ENCODE results near the gene FAT1.
A peak's percentile ranks its signal among the peaks of the same experiment; 100 is the strongest.

Gene FAT1

DNA sequence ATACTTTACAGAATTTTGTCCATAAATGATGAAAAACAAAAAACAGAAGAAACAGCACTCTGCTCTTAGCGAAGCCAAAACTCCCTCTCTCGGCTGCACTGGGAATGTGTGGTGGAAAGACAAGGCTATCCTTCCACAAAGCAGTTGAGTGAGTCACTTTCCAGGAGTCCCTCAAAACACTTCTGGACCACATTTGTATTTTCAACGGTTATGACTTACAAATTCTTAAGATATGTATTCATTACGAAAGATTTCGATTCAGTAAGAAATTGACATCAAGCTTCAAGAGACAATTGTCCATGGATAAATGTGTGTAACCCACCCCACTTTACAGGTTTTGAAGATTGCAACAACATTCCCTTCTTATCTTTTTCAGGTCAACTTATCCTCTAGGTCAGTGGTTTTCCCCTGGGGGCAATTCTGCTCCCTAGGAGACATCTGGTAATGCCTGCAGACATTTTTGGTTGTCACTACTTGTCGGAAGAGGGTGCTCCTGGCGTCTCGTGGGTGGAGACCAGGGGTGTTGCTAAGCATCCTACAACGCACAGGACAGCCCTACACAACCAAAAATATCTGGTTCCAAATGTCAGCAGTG lies 101.6 kb downstream of the FAT1 start:
- peak; percentile 88 to 96 for DNase-seq (ENCODE audit: low read depth in 2 of 2)
- peak overlapping the region in 1 of 2 donors; percentile 3 for H3K4me3 ChIP-seq (replicated peaks in 1 of 2; ENCODE audit: low read depth in 2 of 2, low read length in 2 of 2)
- TF ChIP-seq CTCF (IDR thresholded peaks at IDR 0.05; ENCODE audit: low read depth, low read length), result peak; percentile 78

DNA sequence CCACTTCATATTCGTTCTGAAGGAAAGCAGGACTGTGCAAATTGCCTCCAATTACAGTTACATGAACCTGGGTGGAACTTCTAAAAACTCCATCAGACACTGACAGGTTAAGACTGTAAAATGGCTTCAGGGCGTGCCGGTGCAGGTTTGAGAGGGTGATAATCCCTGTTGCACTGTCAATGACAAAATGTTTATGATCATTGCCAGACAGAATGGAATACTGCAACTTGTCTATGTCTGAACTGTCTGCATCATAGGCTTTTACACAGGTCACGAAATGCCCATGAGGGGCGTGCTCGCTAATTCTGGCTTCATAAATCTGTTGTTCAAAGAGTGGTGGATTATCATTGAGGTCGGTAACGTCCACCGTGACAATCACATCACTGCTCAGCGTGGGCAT lies 104.6 kb downstream of the FAT1 start:
- no peak overlapping the region for H3K4me3 ChIP-seq (replicated peaks in 1 of 2; ENCODE audit: low read depth in 2 of 2, low read length in 2 of 2)
- TF ChIP-seq CTCF (IDR thresholded peaks at IDR 0.05; ENCODE audit: low read depth, low read length), result no peak
- no peak for DNase-seq (ENCODE audit: low read depth in 2 of 2)

DNA sequence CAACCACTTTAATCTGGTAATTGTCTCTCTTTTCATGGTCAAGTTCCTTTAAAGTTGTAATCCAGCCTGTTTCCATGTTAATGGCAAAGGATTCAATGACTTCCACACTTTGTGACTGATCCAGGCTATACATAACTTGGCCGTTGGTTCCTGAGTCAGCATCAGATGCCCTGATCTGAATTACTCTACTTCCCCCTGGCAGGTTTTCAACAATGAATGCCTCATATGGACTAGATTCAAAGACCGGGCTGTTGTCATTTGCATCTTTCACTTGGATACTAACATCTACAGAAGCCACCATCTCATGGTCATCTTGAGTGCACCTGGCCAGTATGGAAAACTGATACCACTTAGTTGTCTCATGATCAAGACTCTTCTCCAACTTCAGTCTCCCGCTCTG lies 105.7 kb downstream of the FAT1 start:
- H3K4me3 ChIP-seq (replicated peaks in 1 of 2; ENCODE audit: low read depth in 2 of 2, low read length in 2 of 2), result no peak overlapping the region
- peak in 1 of 2 donors; percentile 52 for DNase-seq (ENCODE audit: low read depth in 2 of 2)
- TF ChIP-seq CTCF (IDR thresholded peaks at IDR 0.05; ENCODE audit: low read depth, low read length), result no peak

- no peak overlapping the region for H3K4me3 ChIP-seq (replicated peaks in 1 of 2; ENCODE audit: low read depth in 2 of 2, low read length in 2 of 2)
- TF ChIP-seq CTCF (IDR thresholded peaks at IDR 0.05; ENCODE audit: low read depth, low read length), result no peak
- DNase-seq (ENCODE audit: low read depth in 2 of 2), result no peak
These were observed 116.2 kb downstream of the FAT1 start for GRCh38 chr4:186607490-186607889.

DNA sequence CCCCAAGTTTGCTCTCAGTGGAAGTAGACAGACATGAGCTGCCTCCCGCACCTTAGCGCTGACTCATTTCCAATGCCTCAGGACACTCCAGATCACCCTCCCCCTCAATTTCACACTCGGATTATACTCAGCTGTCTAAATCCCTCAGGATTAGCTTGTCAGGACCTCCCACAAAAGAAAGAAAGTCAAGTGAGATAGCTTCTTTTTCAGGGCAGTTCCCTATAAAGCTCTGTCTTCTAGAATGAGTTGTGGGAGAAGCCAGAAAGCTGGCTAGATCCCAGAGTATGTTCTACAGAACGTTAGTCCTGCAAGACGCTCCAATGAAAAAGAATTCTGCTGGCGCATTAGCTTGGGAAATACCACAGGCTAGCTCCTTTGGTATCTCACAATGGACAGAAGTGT lies 117.1 kb downstream of the FAT1 start:
- peak; percentile 46 to 63 for DNase-seq (ENCODE audit: low read depth in 2 of 2)
- no peak overlapping the region for H3K4me3 ChIP-seq (replicated peaks in 1 of 2; ENCODE audit: low read depth in 2 of 2, low read length in 2 of 2)
- no peak for TF ChIP-seq CTCF (IDR thresholded peaks at IDR 0.05; ENCODE audit: low read depth, low read length)

DNA sequence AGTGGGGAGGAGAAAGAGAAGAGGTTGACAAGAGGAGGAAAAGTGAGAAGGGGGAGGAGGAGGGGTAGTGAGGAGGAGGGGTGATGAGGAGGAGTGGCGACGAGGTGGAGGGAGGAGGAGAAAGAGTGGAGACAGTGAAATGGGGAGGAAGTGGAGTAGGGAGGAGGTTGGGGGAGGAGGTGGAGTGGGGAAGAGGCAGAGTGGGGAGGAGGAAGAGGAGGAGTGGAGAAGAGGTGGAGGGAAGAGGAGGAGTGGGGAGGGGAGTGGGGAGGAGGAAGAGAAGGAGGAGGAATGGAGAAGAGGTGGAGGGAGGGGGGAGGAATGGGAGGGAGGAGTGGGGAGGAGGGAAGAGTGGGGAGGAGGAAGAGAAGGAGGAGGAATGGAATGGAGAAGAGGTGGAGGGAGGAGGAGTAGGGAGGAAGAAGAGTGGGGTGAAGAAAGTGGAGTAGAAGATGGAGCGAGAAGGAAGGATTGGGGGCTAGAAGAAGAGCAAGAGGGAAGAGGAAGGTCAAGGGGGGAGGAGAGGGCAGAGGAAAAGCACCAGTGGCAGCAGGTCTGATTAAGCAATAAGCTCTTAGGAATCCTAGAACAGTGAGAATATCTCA lies 118.3 kb downstream of the FAT1 start:
- TF ChIP-seq CTCF (IDR thresholded peaks at IDR 0.05; ENCODE audit: low read depth, low read length), result no peak
- no peak for DNase-seq (ENCODE audit: low read depth in 2 of 2)
- H3K4me3 ChIP-seq (replicated peaks in 1 of 2; ENCODE audit: low read depth in 2 of 2, low read length in 2 of 2), result no peak overlapping the region
